GOT3 (cell line): ENCODE data around the gene PDE4D.

Experiments used
- DNase-seq: peaks from one replicate; lab custom pipeline; 2025; ENCODE audit warnings: mixed read lengths; lab: John Stamatoyannopoulos, UW

Gene PDE4D

DNA sequence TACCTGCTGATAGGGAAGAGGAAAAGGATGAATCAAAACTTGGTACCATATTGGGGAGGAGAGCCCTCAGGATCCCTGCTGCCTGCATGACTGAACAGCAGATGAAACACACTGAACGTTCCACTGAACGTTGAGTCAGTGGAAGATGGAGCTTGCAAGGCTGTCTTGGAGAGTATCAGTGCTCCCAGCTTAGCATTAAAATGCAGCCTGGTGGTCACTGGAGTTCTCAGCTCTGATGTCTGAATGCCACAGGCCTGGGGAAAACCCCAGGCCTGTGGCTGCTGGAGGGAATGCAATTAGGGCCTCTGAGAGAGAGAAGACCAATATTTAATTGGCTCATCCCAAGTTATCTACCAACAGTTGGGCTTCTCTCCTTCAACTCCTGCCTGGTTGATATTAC lies 54.5 kb downstream of the PDE4D start:
- no peak for DNase-seq

DNA sequence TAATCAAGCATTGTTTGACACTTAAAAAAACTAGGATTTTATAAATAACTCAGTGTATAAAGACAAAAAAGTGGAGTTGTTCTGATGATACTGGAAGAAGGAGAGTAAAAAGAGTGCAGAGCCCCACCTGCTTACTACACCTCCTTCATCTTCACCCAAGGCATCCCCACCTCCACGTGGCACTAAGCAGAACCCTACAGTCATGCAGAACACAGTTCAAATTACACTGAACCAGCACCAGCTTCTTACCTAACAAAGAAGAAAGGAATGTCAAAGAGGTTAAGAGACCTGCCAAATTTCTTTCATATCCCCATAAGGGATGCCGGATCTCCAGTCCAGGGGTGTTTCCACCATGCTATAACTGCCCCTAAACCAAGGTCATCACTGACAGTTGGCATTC lies 55.5 kb downstream of the PDE4D start:
- DNase-seq, result no peak

DNA sequence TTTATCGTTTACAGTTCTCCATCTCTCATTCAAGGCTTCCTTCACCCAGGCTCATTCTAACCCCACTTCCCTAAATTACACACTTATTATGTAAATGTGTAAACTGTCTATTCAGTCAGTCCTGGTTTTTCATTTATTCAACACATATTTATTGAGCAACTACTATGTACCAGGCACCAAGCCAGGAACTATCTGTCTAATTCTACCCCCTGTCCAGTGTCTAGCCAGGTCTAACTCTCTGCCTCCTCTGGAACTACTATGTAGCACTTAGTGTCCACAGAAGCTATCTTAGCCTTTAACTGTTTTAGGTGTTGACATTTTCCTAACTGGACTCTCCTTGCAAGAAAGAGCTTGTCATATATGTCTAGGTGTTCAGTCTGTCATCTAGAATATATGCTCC lies 56.5 kb downstream of the PDE4D start:
- DNase-seq, result no peak

DNA sequence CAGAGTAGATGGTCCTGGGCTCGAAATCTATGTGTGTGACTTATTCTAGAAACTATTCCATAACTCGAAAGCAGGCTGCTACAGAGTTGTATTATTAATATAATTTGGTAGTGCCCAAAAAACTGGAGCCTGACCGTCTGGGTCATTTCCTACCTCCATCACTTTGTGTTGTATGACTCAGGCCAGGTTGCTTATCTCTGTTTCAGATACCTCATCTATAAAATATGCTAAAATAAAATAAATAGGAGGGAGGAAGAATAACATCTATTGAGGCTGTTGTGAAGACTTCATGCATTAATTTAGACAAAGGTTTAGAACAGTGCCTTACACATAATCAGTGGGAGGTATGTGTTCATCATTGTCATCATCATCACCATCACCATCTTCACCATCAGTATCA lies 57.7 kb downstream of the PDE4D start:
- DNase-seq, result no peak

DNA sequence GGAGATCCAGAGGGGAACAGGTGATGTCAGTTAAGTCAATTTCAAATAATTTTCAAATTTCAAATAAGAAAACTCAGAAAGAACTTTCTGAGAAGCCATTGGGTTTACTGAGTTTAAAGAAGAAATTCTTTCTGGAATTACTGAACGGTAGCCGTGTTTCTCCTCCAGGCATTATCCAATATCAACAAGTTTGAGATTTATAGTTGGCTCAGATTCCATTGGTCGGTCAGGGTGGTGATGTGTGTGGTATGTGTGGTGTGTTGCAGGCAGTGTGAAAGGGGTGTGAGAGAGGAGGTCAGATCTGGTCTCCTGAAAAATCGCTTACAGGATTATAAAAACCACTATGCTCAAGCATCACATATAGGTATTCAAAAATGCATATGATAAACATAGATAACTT lies 60.1 kb downstream of the PDE4D start:
- no peak for DNase-seq

DNA sequence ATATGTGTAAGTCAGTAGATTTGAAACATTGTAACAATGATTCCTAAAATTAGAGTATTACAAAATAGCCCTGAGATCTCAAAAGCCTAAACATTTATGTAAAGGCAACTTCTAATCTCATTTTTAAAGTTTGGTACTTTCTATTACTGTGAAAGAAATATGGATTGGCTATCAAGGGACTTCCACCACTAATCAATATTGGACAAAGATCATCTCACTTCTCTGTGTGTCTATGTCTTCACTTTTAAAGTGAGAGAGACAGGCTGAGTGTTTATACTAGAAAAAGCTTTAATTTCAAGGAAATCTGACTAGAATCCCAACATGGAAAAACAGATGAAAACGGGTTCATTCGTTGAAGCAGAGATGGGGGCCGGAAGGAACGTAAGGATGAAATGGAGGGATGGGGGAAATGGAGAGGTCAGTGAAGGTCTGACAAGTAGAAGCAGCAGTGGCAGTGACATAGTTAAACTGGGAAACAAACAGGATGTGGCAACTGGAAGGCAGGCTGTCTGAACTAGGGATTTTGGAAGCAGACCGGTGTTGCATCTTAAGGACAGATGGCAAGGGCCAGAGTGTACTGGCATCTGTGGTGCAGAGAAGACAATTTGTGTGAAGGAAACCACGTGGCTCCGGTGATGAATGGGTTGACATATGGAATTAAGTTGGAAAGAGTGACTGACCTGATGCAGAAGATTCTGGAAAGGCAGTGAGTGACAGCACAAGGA lies 60.8 kb downstream of the PDE4D start:
- no peak for DNase-seq

DNA sequence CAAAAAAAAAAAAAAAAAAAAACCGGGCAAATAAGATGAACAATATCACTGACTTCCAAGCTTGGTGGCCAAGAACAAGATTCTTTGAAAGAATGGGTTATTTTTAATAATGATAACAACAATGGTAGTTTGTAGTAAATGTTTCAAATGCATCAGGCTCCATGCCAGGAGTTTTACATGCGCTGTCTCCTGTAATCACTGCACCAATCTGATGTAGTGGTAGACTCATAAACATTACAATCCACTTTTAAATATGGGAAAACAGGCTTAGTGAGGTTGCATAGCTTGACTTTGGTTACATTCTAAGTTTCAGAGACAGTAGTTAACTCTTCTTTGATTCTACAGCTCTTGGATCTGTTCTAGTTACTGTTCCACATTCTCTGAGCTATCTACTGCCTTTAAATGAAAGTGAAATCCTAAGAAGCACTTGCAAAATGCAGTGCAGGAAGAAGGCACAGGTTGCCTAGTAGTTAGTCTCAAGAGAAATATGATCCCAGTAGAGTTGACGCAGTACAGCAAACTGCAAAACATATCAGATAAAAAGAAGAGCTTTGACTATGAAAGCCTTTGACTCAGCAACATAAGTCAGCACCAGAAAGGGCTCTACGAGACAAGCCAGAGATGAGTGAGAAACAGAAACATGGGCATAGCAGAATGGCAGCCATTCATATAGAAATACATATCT lies 62.1 kb downstream of the PDE4D start:
- DNase-seq, result no peak

DNA sequence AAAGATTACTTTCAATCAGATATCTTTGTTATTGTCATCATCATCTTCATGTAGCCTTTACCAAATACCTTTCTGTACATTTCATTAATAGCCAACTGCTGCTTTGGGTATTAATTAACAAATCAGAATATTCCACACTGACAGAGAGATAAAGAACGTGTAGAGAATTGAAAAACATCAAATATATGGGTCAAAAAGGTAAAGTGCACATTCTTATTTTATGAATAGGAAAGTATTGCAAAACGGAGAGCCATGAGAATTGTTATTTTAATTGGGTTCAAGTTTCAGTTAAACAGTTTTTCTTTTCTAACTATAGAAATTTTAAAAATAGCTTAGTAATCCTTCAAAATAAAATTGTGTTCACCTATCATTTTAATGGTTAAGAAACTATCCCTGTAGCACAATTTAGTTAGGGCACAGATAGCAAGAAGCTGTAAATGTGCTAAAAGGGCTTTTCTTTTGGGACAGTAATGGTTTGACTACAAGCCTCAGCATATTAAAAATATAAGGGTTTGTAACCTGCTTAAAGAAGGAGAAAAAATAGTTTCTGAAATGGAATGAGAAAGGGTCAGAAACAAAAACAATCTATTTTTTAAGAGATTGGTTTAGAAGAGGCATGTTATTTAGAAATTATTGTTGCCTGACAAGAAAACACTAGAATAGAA lies 62.9 kb downstream of the PDE4D start:
- no peak for DNase-seq

DNA sequence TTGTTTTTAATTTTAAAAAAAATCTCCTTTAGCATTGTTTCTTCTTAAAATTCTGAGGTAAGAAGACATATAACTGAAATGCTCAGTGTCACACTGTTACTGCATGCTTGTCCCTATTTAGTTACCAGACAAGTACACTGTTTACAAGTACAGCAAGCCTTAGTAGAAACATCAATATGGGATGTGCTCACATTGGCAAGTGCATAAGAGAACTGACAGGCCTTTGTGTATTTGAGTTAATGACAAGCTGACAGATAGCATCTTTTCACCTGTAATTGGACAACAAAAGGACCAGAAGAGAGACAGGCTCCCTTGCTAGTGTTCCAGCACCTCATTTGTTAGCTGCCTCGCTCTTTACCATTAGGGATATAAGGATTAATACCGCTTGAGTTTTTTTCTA lies 63.6 kb downstream of the PDE4D start:
- no peak for DNase-seq

DNA sequence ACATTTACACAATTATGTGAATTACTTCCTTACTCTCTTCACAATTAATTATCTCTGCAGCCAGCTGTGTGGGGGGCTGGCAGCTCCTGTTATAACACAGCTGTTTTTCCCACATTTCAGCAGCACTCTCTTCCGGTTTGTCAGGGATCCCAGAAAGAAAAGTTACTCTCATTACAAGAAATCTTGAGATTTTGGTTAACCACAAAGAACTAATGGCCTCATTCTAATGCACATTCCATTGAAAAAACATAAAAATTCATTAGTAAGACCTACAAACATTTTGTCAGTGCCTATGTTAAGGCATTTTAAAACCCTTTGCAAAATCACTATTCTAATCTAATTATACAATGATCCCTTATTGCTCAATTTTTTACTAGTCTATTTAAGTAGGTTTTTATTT lies 64.1 kb downstream of the PDE4D start:
- DNase-seq, result no peak

DNA sequence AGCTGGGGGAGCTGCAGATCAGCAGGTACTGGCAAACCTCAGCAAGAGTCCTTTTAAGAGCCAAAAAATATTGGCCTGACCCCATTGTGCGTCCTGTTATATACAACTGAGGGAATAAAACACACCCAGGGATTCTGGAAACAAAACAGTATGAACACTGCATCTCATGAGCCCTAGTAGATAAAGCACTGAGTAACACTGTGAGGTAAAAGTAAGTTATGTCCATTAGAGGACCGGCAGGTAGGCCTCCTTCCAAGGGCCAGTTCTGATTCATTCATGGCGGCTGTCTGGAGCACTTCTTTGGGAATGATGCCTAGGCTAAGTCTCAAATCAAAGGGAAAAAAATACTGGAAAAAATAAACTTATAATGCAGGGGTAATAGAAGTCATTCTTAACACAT lies 64.9 kb downstream of the PDE4D start:
- DNase-seq, result no peak

DNA sequence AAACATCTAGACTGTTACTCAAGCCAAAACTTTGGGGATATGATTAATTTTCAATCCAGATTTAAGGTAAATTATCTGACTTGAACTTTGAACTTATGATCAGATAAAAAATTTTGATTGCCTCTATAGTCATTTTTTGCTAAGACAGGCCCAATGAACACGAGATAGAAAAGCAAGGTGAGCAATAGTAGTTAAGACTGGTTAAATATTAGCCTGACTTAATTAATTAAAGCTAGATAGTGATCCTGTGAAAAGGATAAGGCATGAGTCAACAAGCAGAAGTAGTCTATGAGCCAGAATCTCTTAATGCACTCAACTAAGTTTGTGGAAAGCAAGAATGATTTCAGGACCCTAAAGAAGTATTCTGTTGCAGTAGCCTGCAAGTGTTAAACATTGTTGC lies 66.5 kb downstream of the PDE4D start:
- DNase-seq, result no peak

DNA sequence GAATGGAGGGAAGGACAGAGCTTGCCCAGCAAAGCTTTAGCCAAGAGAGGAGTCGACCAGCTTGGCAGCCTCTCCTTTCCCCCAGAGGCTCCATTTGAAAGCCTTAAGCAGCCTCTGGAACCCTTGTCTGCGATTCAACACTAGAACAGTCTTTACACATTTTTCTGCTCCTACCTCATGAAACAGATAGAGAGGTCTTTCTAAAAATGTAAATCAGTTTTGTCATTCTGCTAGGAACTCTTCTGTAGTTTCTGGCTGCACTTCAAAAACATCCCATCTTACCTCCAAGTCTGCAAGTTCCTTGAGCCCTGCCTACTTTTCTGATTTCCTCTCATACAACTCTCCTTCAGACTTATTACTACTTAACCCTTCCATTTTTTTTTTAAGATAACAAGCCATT lies 70.1 kb downstream of the PDE4D start:
- DNase-seq, result no peak

DNA sequence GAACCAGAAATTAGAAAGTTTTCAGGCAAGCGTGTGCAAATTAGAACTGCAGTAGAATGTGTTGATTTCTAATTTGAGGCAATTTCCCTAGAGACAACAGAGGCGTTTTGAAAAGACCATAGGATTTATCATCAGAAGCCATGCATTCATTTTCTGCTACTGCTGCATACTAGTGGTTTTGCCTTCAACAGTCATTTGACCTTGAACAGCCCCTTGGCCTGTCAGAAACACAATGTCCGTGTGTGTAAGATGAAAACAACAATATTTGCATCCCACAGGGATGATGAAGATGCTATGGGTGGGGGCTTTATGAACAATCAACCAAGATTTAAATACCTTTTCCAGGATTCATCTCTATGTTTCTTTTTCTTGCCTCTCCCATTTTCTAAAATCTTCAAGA lies 73.7 kb downstream of the PDE4D start:
- no peak for DNase-seq

DNA sequence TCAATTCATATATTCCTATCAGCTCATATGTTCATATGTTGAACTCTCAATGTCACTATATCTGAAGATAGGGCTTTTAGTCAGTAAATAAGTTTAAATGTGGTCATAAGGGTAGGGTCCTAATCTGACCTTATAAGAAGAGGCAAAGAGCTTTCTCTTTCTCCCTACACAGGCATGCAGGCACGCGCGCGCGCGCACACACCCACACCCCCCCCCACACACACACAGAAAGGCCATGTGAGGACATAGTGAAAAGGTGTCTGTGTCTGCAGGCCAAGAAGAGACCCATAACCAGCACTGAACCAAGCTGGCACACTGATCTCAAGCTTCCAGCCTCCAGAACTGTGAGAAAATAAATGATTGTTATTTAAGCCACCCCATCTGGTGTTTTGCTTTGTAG lies 76.0 kb downstream of the PDE4D start:
- DNase-seq, result no peak

DNA sequence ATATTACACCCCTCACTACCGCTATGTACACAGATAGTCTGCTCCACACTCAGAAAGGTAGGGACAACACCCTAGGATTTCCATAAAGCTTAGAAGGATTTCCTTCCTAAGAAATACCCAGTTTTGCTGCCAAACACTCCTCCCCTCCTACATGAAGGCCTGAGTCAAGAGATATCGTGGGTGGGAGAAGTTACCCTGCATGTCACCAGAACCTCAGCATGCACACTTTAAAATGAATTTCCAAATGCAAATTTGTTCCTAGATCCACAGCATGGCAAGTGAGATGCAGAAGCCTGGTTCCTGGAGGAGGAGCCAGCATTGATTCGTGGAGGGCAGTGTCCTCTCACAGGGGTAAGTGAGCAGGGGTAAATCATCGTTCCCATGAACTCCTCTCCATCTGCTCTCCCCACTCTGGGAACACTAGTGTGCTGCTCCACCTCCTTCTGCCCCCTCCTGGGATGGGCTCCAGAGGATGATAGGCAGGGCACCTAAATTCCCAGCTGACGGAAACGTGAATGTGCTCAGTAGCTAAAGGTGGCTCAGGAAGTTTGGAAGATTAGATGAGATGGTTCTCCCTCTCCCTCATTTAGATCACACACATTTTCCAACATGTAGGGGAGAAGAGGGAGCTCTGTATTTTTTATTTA lies 76.7 kb downstream of the PDE4D start:
- DNase-seq, result no peak

DNA sequence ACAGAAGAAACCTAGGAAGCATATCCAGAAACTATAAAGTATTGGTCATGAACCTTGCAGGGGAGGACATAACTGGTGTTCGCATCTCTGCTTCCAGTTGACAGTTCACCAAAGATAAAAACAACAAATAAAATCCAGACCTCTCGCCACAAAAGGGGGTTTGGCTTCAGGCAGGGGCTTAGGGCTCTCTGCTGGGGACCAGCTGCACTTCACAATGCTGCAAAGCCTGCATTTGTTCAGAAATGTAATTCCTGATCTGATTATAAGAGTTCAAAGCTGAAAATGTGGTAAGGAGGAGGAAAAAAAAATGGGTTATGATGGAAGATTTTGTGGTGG lies 79.0 kb downstream of the PDE4D start:
- no peak for DNase-seq

DNA sequence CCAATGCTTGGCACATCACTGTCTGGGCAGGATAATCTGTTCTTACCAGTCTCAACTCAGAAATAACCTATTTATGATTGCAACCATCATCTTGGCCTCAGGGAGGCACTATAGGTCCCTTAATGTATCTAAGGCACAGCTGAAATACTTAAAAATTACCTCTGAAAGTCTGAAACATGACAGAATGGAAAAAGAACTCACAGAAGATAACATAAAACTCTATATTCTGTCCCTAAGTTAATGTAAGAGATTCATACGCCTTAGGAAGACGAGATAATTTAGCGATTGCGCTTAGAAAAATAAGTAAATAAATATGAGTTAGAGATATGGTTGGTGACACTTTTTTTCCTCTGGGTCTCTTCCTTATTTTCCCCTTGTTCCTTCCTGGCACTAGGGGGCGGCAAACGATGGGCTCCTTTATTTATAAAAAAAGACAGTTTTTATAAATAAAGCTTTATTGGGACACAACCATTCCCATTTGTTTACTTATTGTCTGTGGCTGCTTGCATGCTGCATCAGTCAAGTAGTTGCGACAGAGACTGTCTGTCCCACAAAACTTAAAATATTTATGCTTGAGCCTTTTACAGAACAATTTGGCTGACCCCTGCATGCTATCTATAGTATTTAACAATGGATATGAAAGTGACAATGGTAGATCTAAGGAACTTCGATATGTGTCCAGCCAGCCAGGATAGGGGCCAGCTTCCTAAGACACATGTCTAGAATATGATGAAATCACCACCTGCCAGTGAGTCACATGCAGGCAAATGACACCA lies 79.6 kb downstream of the PDE4D start:
- no peak for DNase-seq

DNA sequence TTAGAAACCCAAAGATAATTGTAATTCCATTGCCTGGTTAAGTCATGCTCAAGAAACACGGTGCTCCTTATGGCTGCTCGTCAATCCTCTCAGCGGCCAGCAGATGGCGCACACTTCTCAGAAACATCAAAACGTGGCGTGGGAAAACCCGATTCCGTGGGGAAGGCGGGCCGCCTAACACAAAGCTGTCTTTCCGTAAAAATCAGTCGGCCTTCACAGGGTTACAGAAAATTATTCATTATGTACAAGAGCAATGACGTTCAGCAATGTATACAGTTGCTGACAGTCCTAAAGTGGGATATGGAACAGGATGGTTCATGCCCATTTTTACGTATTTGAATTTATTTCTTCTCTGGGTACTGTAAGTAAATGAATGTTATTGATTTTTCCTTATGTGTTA lies 83.5 kb downstream of the PDE4D start:
- DNase-seq, result no peak

DNA sequence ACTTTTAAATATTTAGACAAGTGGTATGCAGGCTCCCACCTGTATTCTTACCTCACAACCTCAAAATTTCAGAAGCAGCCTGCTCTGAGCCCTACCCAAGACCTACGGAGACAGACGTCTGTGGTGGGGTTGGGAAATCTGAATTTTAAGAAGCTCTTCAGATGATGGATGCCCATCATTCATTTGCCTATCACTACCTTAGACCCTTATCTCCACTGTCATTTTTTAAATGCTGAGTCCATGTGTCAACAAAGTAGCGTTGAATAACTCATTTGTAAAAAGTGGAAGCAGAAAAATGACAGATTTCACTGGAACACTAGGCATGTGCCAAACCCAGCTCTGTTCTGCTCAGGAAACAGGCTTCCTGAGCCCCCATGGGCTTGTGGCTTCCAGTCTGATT lies 85.7 kb downstream of the PDE4D start:
- no peak for DNase-seq

DNA sequence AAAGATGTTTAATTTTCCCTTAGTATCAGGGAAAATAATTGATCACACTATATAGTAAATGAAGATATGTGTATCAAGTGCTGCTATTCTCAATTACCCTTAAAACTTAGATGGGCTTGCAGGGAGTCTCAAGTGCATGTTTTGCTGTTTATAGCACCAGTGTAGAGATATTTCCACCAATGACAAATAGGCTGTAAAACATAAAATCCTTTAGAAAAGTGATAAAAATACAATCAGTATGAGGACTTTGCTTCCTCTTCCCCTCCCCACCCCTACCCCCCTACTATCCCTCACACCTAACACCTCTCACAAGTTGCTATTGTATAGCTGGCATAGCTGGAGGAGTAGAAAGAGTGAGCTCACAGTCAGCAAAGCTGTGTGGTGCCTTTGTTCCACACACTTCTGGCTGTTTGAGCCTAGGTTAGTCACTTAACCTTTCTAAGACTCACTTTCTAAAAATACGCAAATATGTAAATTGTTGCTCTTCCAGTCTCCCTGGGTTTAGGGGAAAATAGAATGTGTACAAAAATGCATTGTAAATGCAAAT lies 93.1 kb downstream of the PDE4D start:
- no peak for DNase-seq
